ENCODE measurements around the gene RBBP6. TPM values are rescaled to one million over a fixed set of nuclear protein-coding genes. Genes with fewer than 3 reads are reported as not detected.
"Not testable (repeated sequence)": the region's sequence is repeated elsewhere in the genome, so short reads cannot be mapped to it uniquely, and the experiment has no call there.

The RBBP6 gene
- total RNA-seq, 4 donors from 2014 or later = 25.0 to 56.0 (median 53.0) TPM

- DNase-seq = no peak
- TF ChIP-seq CTCF (IDR thresholded peaks at IDR 0.05) (no peak), POLR2A (IDR thresholded peaks at IDR 0.05) (no peak)
- Histone ChIP-seq H3K9me3 (no peaks in the 10 kb centered on the region), H3K4me1 (peaks cover 0 to 2% (median 0%) of the 10 kb centered on the region in 3 donors), H3K27me3 (no peaks in the 10 kb centered on the region), H3K27ac (no peak overlapping the region), H3K36me3 (peaks cover 16 to 56% (median 22%) of the 10 kb centered on the region in 3 donors), H3K4me3 (no peak overlapping the region)
- 100% methylated on average over 2 of the region's 2 CpGs for WGBS, 2 donors
- intact Hi-C loops (cut with DNase I) = no loop called here
These were observed 32.7 kb downstream of the RBBP6 start for GRCh38 chr16:24572069-24572468.

- peaks cover 11 to 46% (median 16%) of the 10 kb centered on the region in 3 donors for H3K36me3 ChIP-seq
- no peak overlapping the region for H3K4me3 ChIP-seq
- DNase-seq = no peak
- peaks cover 0 to 3% (median 0%) of the 10 kb centered on the region in 3 donors for H3K4me1 ChIP-seq
- H3K27me3 ChIP-seq = no peaks in the 10 kb centered on the region
- intact Hi-C loops (cut with DNase I) = no loop called here
- TF ChIP-seq POLR2A (IDR thresholded peaks at IDR 0.05) (no peak), CTCF (IDR thresholded peaks at IDR 0.05) (no peak)
- H3K27ac ChIP-seq = no peak overlapping the region
- no peaks in the 10 kb centered on the region for H3K9me3 ChIP-seq
- WGBS, 2 donors = 96 to 98% methylated on average over 6 of the region's 6 CpGs
These were observed 33.8 kb downstream of the RBBP6 start for GRCh38 chr16:24573141-24573540.

- peaks cover 5 to 29% (median 11%) of the 10 kb centered on the region in 3 donors for H3K36me3 ChIP-seq
- H3K4me1 ChIP-seq; intact Hi-C loops (cut with DNase I); H3K27me3 ChIP-seq; H3K27ac ChIP-seq; H3K9me3 ChIP-seq; H3K4me3 ChIP-seq; DNase-seq: not testable (repeated sequence)
- no CpG with 5 or more reads among the region's 66 CpGs for WGBS, 2 donors
These were observed 35.4 kb downstream of the RBBP6 start for GRCh38 chr16:24574515-24575485.

GRCh38 chr16:24575791-24576190 lies 36.4 kb downstream of the RBBP6 start:
- H3K4me1 ChIP-seq; H3K27ac ChIP-seq; H3K4me3 ChIP-seq; H3K9me3 ChIP-seq; intact Hi-C loops (cut with DNase I); H3K27me3 ChIP-seq; DNase-seq: not testable (repeated sequence)
- WGBS, 2 donors = 71 to 79% methylated on average over 4 of the region's 4 CpGs
- H3K36me3 ChIP-seq = peaks cover 5 to 19% (median 11%) of the 10 kb centered on the region in 3 donors

GRCh38 chr16:24577167-24577566 lies 37.8 kb downstream of the RBBP6 start:
- peaks cover 0 to 5% (median 0%) of the 10 kb centered on the region in 3 donors for H3K36me3 ChIP-seq
- H3K4me1 ChIP-seq = peaks cover 0 to 3% (median 0%) of the 10 kb centered on the region in 3 donors
- DNase-seq = no peak
- intact Hi-C loops (cut with DNase I) = no loop called here
- no peaks in the 10 kb centered on the region for H3K9me3 ChIP-seq
- H3K4me3 ChIP-seq = no peak overlapping the region
- 67 to 68% methylated on average over 2 to 7 of the region's 11 CpGs for WGBS, 2 donors
- no peak overlapping the region for H3K27ac ChIP-seq
- no peaks in the 10 kb centered on the region for H3K27me3 ChIP-seq
- TF ChIP-seq CTCF (IDR thresholded peaks at IDR 0.05) (no peak), POLR2A (IDR thresholded peaks at IDR 0.05) (no peak)

GRCh38 chr16:24580665-24581064 lies 41.3 kb downstream of the RBBP6 start:
- H3K9me3 ChIP-seq = no peaks in the 10 kb centered on the region
- no peak overlapping the region for H3K4me3 ChIP-seq
- peaks cover 0 to 3% (median 0%) of the 10 kb centered on the region in 3 donors for H3K4me1 ChIP-seq
- DNase-seq = no peak
- WGBS, 2 donors = 51 to 55% methylated on average over 4 to 5 of the region's 5 CpGs
- no peaks in the 10 kb centered on the region for H3K36me3 ChIP-seq
- H3K27me3 ChIP-seq = no peaks in the 10 kb centered on the region
- H3K27ac ChIP-seq = no peak overlapping the region
- intact Hi-C loops (cut with DNase I) = no loop called here
- TF ChIP-seq CTCF (IDR thresholded peaks at IDR 0.05) = peak in 3 of 6 experiments; percentile 5 to 28 (median 24)
- TF ChIP-seq POLR2A (IDR thresholded peaks at IDR 0.05) = no peak

All from esophagus squamous epithelium (tissue), 5 donors.